DND-41 (cell line): ENCODE measurements around the gene EIF6.

Experiments used
- EZH2 ChIP-seq: IDR thresholded peaks from 3 replicates; pipeline ENCODE4 v1.6.1; 2012; ENCODE audit warnings: borderline replicate concordance, low read depth, mild to moderate bottlenecking, moderate library complexity, low read length, inconsistent platforms; ENCODE audit not compliant: severe bottlenecking
- TF ChIP-seq, protein P1 (sequence below): IDR thresholded peaks from 2 replicates; pipeline ENCODE4 v1.5.1; 2012; ENCODE audit warnings: borderline replicate concordance, low read length, moderate library complexity, mild to moderate bottlenecking; ENCODE audit not compliant: poor library complexity, severe bottlenecking; ENCODE audit errors: extremely low read depth

DNA sequence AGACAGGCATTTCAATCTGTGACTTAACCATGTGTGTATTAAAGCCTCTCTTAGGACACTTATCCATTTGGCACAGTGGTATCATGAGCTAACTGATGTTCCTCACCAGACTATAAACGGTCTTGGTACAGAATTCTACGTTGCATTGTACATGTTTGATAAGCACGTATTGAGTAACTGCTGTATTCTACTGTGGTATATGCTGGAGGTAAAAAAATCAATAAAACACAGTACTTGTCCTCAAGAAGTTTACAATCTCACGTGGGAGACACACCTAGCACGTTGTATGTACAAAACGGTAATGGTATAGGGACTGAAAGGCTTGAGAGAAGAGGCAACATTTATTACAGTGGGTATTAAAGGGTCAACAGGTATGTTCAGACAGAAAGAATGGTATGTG is 40.8 kb upstream of the EIF6 start:
- TF ChIP-seq, protein P1, sequence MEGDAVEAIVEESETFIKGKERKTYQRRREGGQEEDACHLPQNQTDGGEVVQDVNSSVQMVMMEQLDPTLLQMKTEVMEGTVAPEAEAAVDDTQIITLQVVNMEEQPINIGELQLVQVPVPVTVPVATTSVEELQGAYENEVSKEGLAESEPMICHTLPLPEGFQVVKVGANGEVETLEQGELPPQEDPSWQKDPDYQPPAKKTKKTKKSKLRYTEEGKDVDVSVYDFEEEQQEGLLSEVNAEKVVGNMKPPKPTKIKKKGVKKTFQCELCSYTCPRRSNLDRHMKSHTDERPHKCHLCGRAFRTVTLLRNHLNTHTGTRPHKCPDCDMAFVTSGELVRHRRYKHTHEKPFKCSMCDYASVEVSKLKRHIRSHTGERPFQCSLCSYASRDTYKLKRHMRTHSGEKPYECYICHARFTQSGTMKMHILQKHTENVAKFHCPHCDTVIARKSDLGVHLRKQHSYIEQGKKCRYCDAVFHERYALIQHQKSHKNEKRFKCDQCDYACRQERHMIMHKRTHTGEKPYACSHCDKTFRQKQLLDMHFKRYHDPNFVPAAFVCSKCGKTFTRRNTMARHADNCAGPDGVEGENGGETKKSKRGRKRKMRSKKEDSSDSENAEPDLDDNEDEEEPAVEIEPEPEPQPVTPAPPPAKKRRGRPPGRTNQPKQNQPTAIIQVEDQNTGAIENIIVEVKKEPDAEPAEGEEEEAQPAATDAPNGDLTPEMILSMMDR = no peak
- no peak for TF ChIP-seq EZH2
